Fibroblast of peridontal ligament (primary cell): ENCODE measurements around the gene GJD4.

Experiments used
- DNase-seq: peaks from one replicate; pipeline ENCODE4 v3.0.0-alpha.2; 2010; ENCODE audit errors: extremely low read depth

Gene GJD4

GRCh38 chr10:35579116-35579515 lies 26.0 kb upstream of the GJD4 start:
- no peak for DNase-seq

- DNase-seq, result no peak
Measured at GRCh38 chr10:35579726-35580422, 25.3 kb upstream of the GJD4 start.

GRCh38 chr10:35580423-35580770 lies 24.7 kb upstream of the GJD4 start:
- no peak for DNase-seq

GRCh38 chr10:35581655-35582054 lies 23.5 kb upstream of the GJD4 start:
- DNase-seq, result no peak

- DNase-seq, result no peak
Measured at GRCh38 chr10:35584946-35585345, 20.2 kb upstream of the GJD4 start.

- DNase-seq, result no peak
Measured at GRCh38 chr10:35585356-35585755, 19.8 kb upstream of the GJD4 start.

GRCh38 chr10:35585903-35586535 lies 19.1 kb upstream of the GJD4 start:
- DNase-seq, result no peak

GRCh38 chr10:35588836-35589235 lies 16.3 kb upstream of the GJD4 start:
- DNase-seq, result no peak

GRCh38 chr10:35592441-35592840 lies 12.7 kb upstream of the GJD4 start:
- DNase-seq, result no peak

- no peak for DNase-seq
Measured at GRCh38 chr10:35594115-35595079, 10.7 kb upstream of the GJD4 start.

GRCh38 chr10:35595106-35595505 lies 10.0 kb upstream of the GJD4 start:
- DNase-seq, result no peak

GRCh38 chr10:35598379-35598778 lies 6.8 kb upstream of the GJD4 start:
- no peak for DNase-seq

- no peak for DNase-seq
Measured at GRCh38 chr10:35600193-35600592, 4.9 kb upstream of the GJD4 start.

- DNase-seq, result peak; percentile 44
Measured at GRCh38 chr10:35606430-35606829, 1.3 kb downstream of the GJD4 start.

- no peak for DNase-seq
Measured at GRCh38 chr10:35607475-35608327, 2.6 kb downstream of the GJD4 start.

- no peak for DNase-seq
Measured at GRCh38 chr10:35608328-35608672, 3.2 kb downstream of the GJD4 start.

- no peak for DNase-seq
Measured at GRCh38 chr10:35611750-35612149, 6.6 kb downstream of the GJD4 start.

GRCh38 chr10:35612385-35613106 lies 7.4 kb downstream of the GJD4 start:
- no peak for DNase-seq

GRCh38 chr10:35613107-35613440 lies 7.9 kb downstream of the GJD4 start:
- DNase-seq, result no peak

- peak; percentile 44 for DNase-seq
Measured at GRCh38 chr10:35613597-35614226, 8.6 kb downstream of the GJD4 start.

- DNase-seq, result no peak
Measured at GRCh38 chr10:35614312-35614711, 9.2 kb downstream of the GJD4 start.
